H1 (cell line): ENCODE results near the gene SLC16A8. TPM values are rescaled to one million over a fixed set of nuclear protein-coding genes. Genes with fewer than 3 reads are reported as not detected.

ENCODE experiments used
- CTCF ChIA-PET: fragments of 300-600 bp; sonication (Branson Sonifier 250); formaldehyde crosslinking; loops from one replicate; lab custom pipeline; 2021; ENCODE audit not compliant: partially characterized antibody; lab: Charles Lee
- POLR2A ChIA-PET: fragments of 300-600 bp; sonication (Branson Sonifier 250); formaldehyde crosslinking; loops from one replicate; lab custom pipeline; 2021; ENCODE audit warnings: inconsistent platforms; ENCODE audit not compliant: partially characterized antibody; lab: Charles Lee
- DNase-seq, 2 experiments: peaks; one replicate each; pipeline versions ENCODE4 v3.0.0 to v3.0.0-alpha.2; 2010 to 2022; ENCODE audit warnings: low spot score in 2 of 2, low read depth in 1 of 2, mixed read lengths in 1 of 2
- FAIRE-seq: peaks from 2 replicates; lab custom pipeline; 2011; peaks lifted over from hg19 to GRCh38; lab: Jason Lieb, UNC
- H2AFZ ChIP-seq: 2 replicates; pipeline ENCODE4 v1.8.1; 2012; ENCODE audit warnings: low read length, inconsistent platforms
- H2AK5ac ChIP-seq: 2 replicates; pipeline ENCODE4 v1.6.1; 2013; ENCODE audit warnings: low read depth, low read length
- H2BK120ac ChIP-seq: replicated peaks from 2 replicates; pipeline ENCODE3; 2013; ENCODE audit warnings: low read depth, low read length, inconsistent platforms
- H2BK12ac ChIP-seq: 2 replicates; pipeline ENCODE4 v1.6.1; 2013; ENCODE audit warnings: low read depth, low read length
- H2BK15ac ChIP-seq: 2 replicates; pipeline ENCODE4 v1.6.1; 2013; ENCODE audit warnings: low read length
- H2BK20ac ChIP-seq: 2 replicates; pipeline ENCODE4 v1.6.1; 2013; ENCODE audit warnings: low read length
- H2BK5ac ChIP-seq: 2 replicates; pipeline ENCODE4 v1.6.1; 2013; ENCODE audit warnings: low read depth, low read length
- H3K14ac ChIP-seq: 2 replicates; pipeline ENCODE4 v1.6.1; 2013; ENCODE audit warnings: inconsistent platforms; ENCODE audit not compliant: insufficient read length
- H3K18ac ChIP-seq: 2 replicates; pipeline ENCODE4 v1.6.1; 2013; ENCODE audit warnings: low read length; ENCODE audit errors: extremely low read depth
- H3K23ac ChIP-seq: 2 replicates; pipeline ENCODE4 v1.6.1; 2013; ENCODE audit warnings: inconsistent platforms; ENCODE audit not compliant: insufficient read length
- H3K23me2 ChIP-seq: 2 replicates; pipeline ENCODE4 v1.6.1; 2013; ENCODE audit warnings: low read depth, low read length
- H3K27ac ChIP-seq: 2 replicates; pipeline ENCODE4 v1.6.1; 2011; ENCODE audit warnings: low read depth, low read length, inconsistent platforms
- H3K27me3 ChIP-seq, 4 experiments: replicated peaks in 1 of 4; 1 replicate in 1 of 4; 2 replicates in 3 of 4; pipeline versions ENCODE4 v1.6.1 to v1.8.1; 2011 to 2013; ENCODE audit warnings: low read length in 3 of 4, mild to moderate bottlenecking in 3 of 4, inconsistent platforms in 2 of 4, mixed read lengths in 2 of 4, moderate library complexity in 1 of 4; ENCODE audit not compliant: control insufficient read depth in 3 of 4, insufficient read depth in 3 of 4; ENCODE audit errors: extremely low read depth in 1 of 4
- H3K36me3 ChIP-seq, 4 experiments: 2 replicates each; pipeline versions ENCODE4 v1.6.1 to v1.8.1; 2011 to 2013; ENCODE audit warnings: mild to moderate bottlenecking in 4 of 4, low read length in 3 of 4, moderate library complexity in 2 of 4, control low read depth in 1 of 4, inconsistent platforms in 1 of 4; ENCODE audit not compliant: insufficient read depth in 4 of 4, control insufficient read depth in 2 of 4
- H3K4ac ChIP-seq: replicated peaks from 2 replicates; pipeline ENCODE3; 2013; ENCODE audit warnings: low read length, low read depth, mixed read lengths, inconsistent platforms; ENCODE audit not compliant: insufficient read length
- H3K4me1 ChIP-seq, 4 experiments: replicated peaks in 1 of 4; 1 replicate in 1 of 4; 2 replicates in 3 of 4; pipeline versions ENCODE4 v1.6.1 to v1.8.1; 2011 to 2013; ENCODE audit warnings: low read length in 3 of 4, inconsistent platforms in 2 of 4, mixed read lengths in 1 of 4; ENCODE audit not compliant: insufficient read depth in 4 of 4, control insufficient read depth in 3 of 4
- H3K4me2 ChIP-seq, 2 experiments: 2 replicates each; pipeline versions ENCODE4 v1.6.1 to v1.8.1; 2011 to 2013; ENCODE audit warnings: low read depth in 2 of 2, low read length in 2 of 2, control low read depth in 1 of 2, inconsistent platforms in 1 of 2, mild to moderate bottlenecking in 1 of 2; ENCODE audit not compliant: insufficient read depth in 1 of 2
- H3K4me3 ChIP-seq, 4 experiments: fragments of 200-600, 300-600 bp in 1 of 4; sonication (generic), shearing (Covaris generic), sonication (Bioruptor Twin) in 1 of 4; 2 replicates each; pipeline versions ENCODE4 v1.5.1 to v1.8.1; 2011 to 2016; ENCODE audit warnings: low read length in 4 of 4, low read depth in 3 of 4, control low read depth in 2 of 4, inconsistent platforms in 2 of 4, mild to moderate bottlenecking in 2 of 4, mixed read lengths in 1 of 4, moderate library complexity in 1 of 4; ENCODE audit not compliant: insufficient read depth in 2 of 4; ENCODE audit errors: extremely low read depth in 1 of 4
- H3K56ac ChIP-seq: replicated peaks from 2 replicates; pipeline ENCODE3; 2013; ENCODE audit warnings: low read depth, mild to moderate bottlenecking, mixed read lengths, low read length, inconsistent platforms; ENCODE audit not compliant: insufficient read length
- H3K79me1 ChIP-seq: 2 replicates; pipeline ENCODE4 v1.6.1; 2013; ENCODE audit warnings: low read depth, low read length, control low read depth
- H3K79me2 ChIP-seq, 2 experiments: 2 replicates each; pipeline versions ENCODE4 v1.6.1 to v1.8.1; 2012 to 2013; ENCODE audit warnings: low read length in 2 of 2, mild to moderate bottlenecking in 2 of 2, inconsistent platforms in 1 of 2; ENCODE audit not compliant: insufficient read depth in 2 of 2, control insufficient read depth in 1 of 2
- H3K9ac ChIP-seq, 4 experiments: replicated peaks in 1 of 4; 1 replicate in 1 of 4; 2 replicates in 3 of 4; pipeline versions ENCODE4 v1.6.1 to v1.8.1; 2011 to 2013; ENCODE audit warnings: low read depth in 3 of 4, low read length in 3 of 4, control low read depth in 2 of 4, mild to moderate bottlenecking in 2 of 4, moderate library complexity in 2 of 4, inconsistent platforms in 1 of 4; ENCODE audit errors: extremely low read depth in 1 of 4
- H3K9me3 ChIP-seq, 2 experiments: 2 replicates each; pipeline versions ENCODE4 v1.6.1 to v1.8.1; 2012 to 2013; ENCODE audit warnings: mild to moderate bottlenecking in 2 of 2, moderate library complexity in 2 of 2, control low read depth in 1 of 2, inconsistent platforms in 1 of 2, low read depth in 1 of 2, low read length in 1 of 2, mixed read lengths in 1 of 2; ENCODE audit not compliant: insufficient read depth in 2 of 2
- H4K20me1 ChIP-seq, 2 experiments: replicated peaks in 1 of 2; 2 replicates each; pipeline versions ENCODE3 to v1.8.1; 2011 to 2013; ENCODE audit warnings: inconsistent platforms in 2 of 2, low read length in 2 of 2, mild to moderate bottlenecking in 1 of 2; ENCODE audit not compliant: insufficient read depth in 2 of 2, control insufficient read depth in 1 of 2
- H4K5ac ChIP-seq: 2 replicates; pipeline ENCODE4 v1.6.1; 2013; ENCODE audit warnings: low read length, low read depth, mixed read lengths, inconsistent platforms; ENCODE audit not compliant: insufficient read length
- H4K8ac ChIP-seq: 2 replicates; pipeline ENCODE4 v1.8.0; 2013; ENCODE audit warnings: mild to moderate bottlenecking, moderate library complexity, low read length, inconsistent platforms; ENCODE audit not compliant: insufficient read depth; ENCODE audit errors: extremely low read depth
- H4K91ac ChIP-seq: replicated peaks from 2 replicates; pipeline ENCODE3; 2013; ENCODE audit warnings: low read length, mixed read lengths, inconsistent platforms; ENCODE audit not compliant: insufficient read length
- EZH2 ChIP-seq: fragments of 200-600 bp; sonication (generic); IDR thresholded peaks from 2 replicates; pipeline ENCODE4 v1.7.1; 2012; ENCODE audit warnings: low read depth, mild to moderate bottlenecking, moderate library complexity, low read length, inconsistent platforms; ENCODE audit not compliant: severe bottlenecking
- GABPA ChIP-seq: IDR thresholded peaks from 2 replicates; pipeline ENCODE4 v1.6.1; 2011; ENCODE audit warnings: mild to moderate bottlenecking, low read length, moderate library complexity, borderline replicate concordance; ENCODE audit not compliant: insufficient read depth
- GTF2F1 ChIP-seq: IDR thresholded peaks from 2 replicates; pipeline ENCODE4 v1.6.1; 2012; ENCODE audit warnings: low read depth, low read length, improper control_type of control experiment, borderline replicate concordance
- NRF1 ChIP-seq: IDR thresholded peaks from 2 replicates; pipeline ENCODE4 v1.6.1; 2011; ENCODE audit warnings: mild to moderate bottlenecking, low read depth, low read length, improper control_type of control experiment
- POLR2AphosphoS5 ChIP-seq: IDR thresholded peaks from 2 replicates; pipeline ENCODE4 v1.6.1; 2011; ENCODE audit warnings: low read depth, low read length
- POU5F1 ChIP-seq: IDR thresholded peaks from 2 replicates; pipeline ENCODE4 v1.6.1; 2011; ENCODE audit warnings: low read depth, mild to moderate bottlenecking, low read length, moderate library complexity
- SAP30 ChIP-seq: fragments of 300-600 bp; sonication (generic); IDR thresholded peaks from 2 replicates; pipeline ENCODE4 v1.7.1; 2012; ENCODE audit warnings: low read length, moderate library complexity, mild to moderate bottlenecking, inconsistent platforms; ENCODE audit not compliant: insufficient read depth, insufficient replicate concordance
- SIN3A ChIP-seq, 2 experiments: IDR thresholded peaks in 1 of 2; conservative IDR thresholded peaks in 1 of 2; 2 replicates each; pipeline ENCODE4 v1.6.1; 2011 to 2012; ENCODE audit warnings: low read length in 2 of 2, improper control_type of control experiment in 1 of 2, low read depth in 1 of 2, mild to moderate bottlenecking in 1 of 2
- SIRT6 ChIP-seq: IDR thresholded peaks from one replicate; pipeline ENCODE4 v1.7.1; 2012; ENCODE audit warnings: low read length, inconsistent platforms
- SUZ12 ChIP-seq: fragments of 200-600 bp; sonication (generic); IDR thresholded peaks from 2 replicates; pipeline ENCODE4 v1.6.1; 2012; ENCODE audit warnings: mild to moderate bottlenecking, inconsistent platforms, low read length, moderate library complexity, mixed read lengths
- WGBS, 2 experiments: shearing (Covaris generic) in 1 of 2; methylation state at CpG; one replicate each; pipeline versions ENCODE4 v1.1.6 to v1.1.7; 2013 to 2015; ENCODE audit warnings: low lambda C conversion rate in 2 of 2, mixed read lengths in 2 of 2, inconsistent platforms in 1 of 2, low coverage in 1 of 2, missing lambda C conversion rate in 1 of 2; ENCODE audit not compliant: insufficient replicate concordance in 2 of 2, insufficient coverage in 1 of 2, insufficient read length in 1 of 2; ENCODE audit errors: extremely low coverage in 1 of 2, missing lambda C conversion rate in 1 of 2; 5-methylcytosine and 5-hydroxymethylcytosine counted together
- polyA plus RNA-seq, 7 experiments: library from polyadenylated mRNA; depleted of rRNA in 3 of 7; stranded (reverse) in 5 of 7; unstranded in 2 of 7; fragments of >200 nt in 5 of 7; fragments of 200-250 nt in 2 of 7; gene quantifications; 1 replicate in 5 of 7; 2 replicates in 1 of 7; 4 replicates in 1 of 7; pipeline versions ENCODE4 v1.2.1 to v1.2.3, GENCODE V29; 2011 to 2013; ENCODE audit warnings: missing spikeins in 2 of 7, mixed read lengths in 2 of 7
- total RNA-seq: library from RNA; stranded (reverse); fragmentation: NEBNext Ultra II Directional; extraction: Animal tissue kit (Norgen Biotek cat#: 25700); gene quantifications from 2 replicates; pipeline ENCODE4 v1.2.1, GENCODE V29; 2021
- TF ChIP-seq, protein P1 (sequence below): IDR thresholded peaks from 2 replicates; pipeline ENCODE4 v1.6.1; 2011; ENCODE audit warnings: low read depth, mild to moderate bottlenecking, low read length; ENCODE audit not compliant: insufficient read depth

Gene SLC16A8
- total and polyA plus RNA-seq, 2 of the 8 experiments (the other 6 are each of a cell fraction or from before 2014, with no cell fraction given), result 0.70 TPM; not detected in 1

- Histone ChIP-seq H3K4me1 (peaks cover 0 to 9% (median 7%) of the 10 kb centered on the region in 4 experiments; a peak in 3 of 7 replicates), H3K23me2 (0 out of 2 replicates have a peak, but pooled peaks cover 1% of the 10 kb centered on the region), H3K27ac (no peak overlapping the region), H4K8ac (peak overlapping the region; percentile 11; the same call in 1 of the 2 replicates), H3K4ac (no peak overlapping the region), H2BK5ac (no peak overlapping the region), H3K4me2 (no peak overlapping the region), H4K91ac (no peak overlapping the region), H3K4me3 (no peak overlapping the region), H3K79me1 (no peaks in the 10 kb centered on the region), H3K9ac (no peak overlapping the region), H2AK5ac (no peak overlapping the region), H2BK15ac (no peak overlapping the region), H3K36me3 (no peaks in the 10 kb centered on the region), H3K56ac (no peak overlapping the region), H3K27me3 (no peaks in the 10 kb centered on the region), H2AFZ (no peak overlapping the region), H3K14ac (no peak overlapping the region), H2BK12ac (no peak overlapping the region), H2BK120ac (no peak overlapping the region), H3K9me3 (no peaks in the 10 kb centered on the region), H4K5ac (no peak overlapping the region), H3K79me2 (no peaks in the 10 kb centered on the region), H4K20me1 (no peaks in the 10 kb centered on the region), H3K23ac (no peak overlapping the region), H2BK20ac (no peak overlapping the region), H3K18ac (no peak overlapping the region)
- FAIRE-seq (no peak), DNase-seq (no peak)
- POLR2A ChIA-PET, result interaction anchor here (0.6 to 1.2 kb wide), 3 partner anchors 8 to 163 kb away, joined by 3 read pairs; no protein-coding TSS in a partner anchor
- 93% methylated on average over 8 of the region's 15 CpGs; no CpG with 5 or more reads in 1 of the 2 experiments for WGBS, 2 experiments
- CTCF ChIA-PET, result interaction anchor here (0.6 to 10.2 kb wide), 9 partner anchors 8 to 93 kb away, joined by 3 to 194 read pairs (median 7); partner anchors contain the start of gene MAFF
- TF ChIP-seq GTF2F1 (no peak), SUZ12 (no peak), EZH2 (no peak), GABPA (no peak), SIRT6 (no peak), SAP30 (no peak), POU5F1 (no peak), SIN3A (conservative IDR thresholded peaks at IDR 0.05 in 1 of 2, IDR thresholded peaks at IDR 0.05 in 1 of 2; ENCODE audit: low read depth in 1 of 2, low read length in 2 of 2) (no peak), NRF1 (no peak), POLR2AphosphoS5 (no peak)
- TF ChIP-seq, protein P1, sequence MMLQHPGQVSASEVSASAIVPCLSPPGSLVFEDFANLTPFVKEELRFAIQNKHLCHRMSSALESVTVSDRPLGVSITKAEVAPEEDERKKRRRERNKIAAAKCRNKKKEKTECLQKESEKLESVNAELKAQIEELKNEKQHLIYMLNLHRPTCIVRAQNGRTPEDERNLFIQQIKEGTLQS, result no peak
These were observed 24.8 kb upstream of the SLC16A8 start for GRCh38 chr22:38108561-38109319.
